Erythroblast (primary cell): ENCODE data around the gene CYFIP2.

Experiments used
- GATA1 ChIP-seq: IDR thresholded peaks from 2 replicates; pipeline ENCODE4 v1.6.1; 2011; ENCODE audit warnings: low read depth, mild to moderate bottlenecking, control low read depth, low read length, moderate library complexity
- POLR2A ChIP-seq: IDR thresholded peaks from 2 replicates; pipeline ENCODE4 v1.6.1; 2011; ENCODE audit warnings: mild to moderate bottlenecking, low read length

DNA sequence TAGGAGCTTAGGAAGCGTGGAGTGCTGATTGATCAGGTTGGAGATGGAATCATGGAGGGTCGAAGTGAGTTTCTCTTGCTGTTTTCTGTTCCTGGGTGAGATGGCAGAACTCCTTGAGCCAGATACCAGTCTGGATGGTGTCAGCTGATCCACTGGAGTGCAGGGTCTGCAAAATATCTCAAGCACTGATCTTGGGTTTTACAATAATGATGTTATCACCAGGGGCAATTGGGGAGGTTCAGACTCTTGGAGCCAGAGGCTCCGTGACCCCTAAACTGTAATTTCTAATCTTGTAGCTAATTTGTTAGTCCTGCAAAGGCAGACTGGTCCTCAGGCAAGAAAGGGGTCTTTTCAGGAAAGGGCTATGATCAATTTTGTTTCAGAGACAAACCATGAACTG is 114.1 kb downstream of the CYFIP2 start:
- TF ChIP-seq POLR2A (no peak), GATA1 (no peak)
